Pulmonary artery endothelial cell (primary cell): ENCODE data around the gene AHSG. TPM values are rescaled to one million over a fixed set of nuclear protein-coding genes. Genes with fewer than 3 reads are reported as not detected.

Experiments
- DNase-seq: peaks from one replicate; pipeline ENCODE4 v3.0.0-alpha.2; 2011; ENCODE audit warnings: low read depth, low spot score
- total RNA-seq: library from RNA; depleted of rRNA; stranded (reverse); fragments of >200 nt; gene quantifications from 2 replicates; pipeline ENCODE4 v1.2.3, GENCODE V29; 2014

AHSG gene
- total RNA-seq, 1 donor from 2014 or later = not detected

GRCh38 chr3:186640473-186640818 is 27.6 kb downstream of the AHSG start:
- no peak for DNase-seq

- no peak for DNase-seq
Observed at GRCh38 chr3:186640929-186641328, 28.1 kb downstream of the AHSG start.

- DNase-seq = no peak
Observed at GRCh38 chr3:186642014-186642413, 29.2 kb downstream of the AHSG start.

GRCh38 chr3:186643493-186643892 is 30.6 kb downstream of the AHSG start:
- no peak for DNase-seq

- no peak for DNase-seq
Observed at GRCh38 chr3:186644683-186645082, 31.8 kb downstream of the AHSG start.

GRCh38 chr3:186646106-186646505 is 33.2 kb downstream of the AHSG start:
- DNase-seq = no peak

- no peak for DNase-seq
Observed at GRCh38 chr3:186646841-186647240, 34.0 kb downstream of the AHSG start.

- DNase-seq = no peak
Observed at GRCh38 chr3:186648851-186649250, 36.0 kb downstream of the AHSG start.

- DNase-seq = no peak
Observed at GRCh38 chr3:186651678-186652215, 38.9 kb downstream of the AHSG start.

- DNase-seq = no peak
Observed at GRCh38 chr3:186653080-186653707, 40.3 kb downstream of the AHSG start.

GRCh38 chr3:186653984-186654383 is 41.1 kb downstream of the AHSG start:
- DNase-seq = no peak

GRCh38 chr3:186663361-186664118 is 50.7 kb downstream of the AHSG start:
- no peak for DNase-seq

- no peak for DNase-seq
Observed at GRCh38 chr3:186664119-186664495, 51.2 kb downstream of the AHSG start.

GRCh38 chr3:186664506-186664905 is 51.6 kb downstream of the AHSG start:
- no peak for DNase-seq

GRCh38 chr3:186665625-186666188 is 52.8 kb downstream of the AHSG start, which contains the start of gene HRG:
Gene HRG, plus strand, starts transcription at chr3:186666014. Its CDS starts 18 bp downstream, at chr3:186666032.
- DNase-seq = no peak

- DNase-seq = no peak
Observed at GRCh38 chr3:186668426-186668825, 55.6 kb downstream of the AHSG start.

GRCh38 chr3:186669378-186670084 is 56.7 kb downstream of the AHSG start:
- no peak for DNase-seq

- no peak for DNase-seq
Observed at GRCh38 chr3:186670155-186670554, 57.3 kb downstream of the AHSG start.
